Upper lobe of left lung (tissue), 6 donors: ENCODE results near the gene NOTCH3. TPM values are rescaled to one million over a fixed set of nuclear protein-coding genes. Genes with fewer than 3 reads are reported as not detected.

Experiments used
- ATAC-seq, 2 donors: fragments of 200-7000 bp; cut with Tn5 transposase; one replicate each; pipeline ENCODE4 v1.9.1; 2022; ENCODE audit warnings: mild to moderate bottlenecking in 2 of 2, moderate library complexity in 2 of 2; ENCODE audit not compliant: low FRiP score in 2 of 2
- DNase-seq, 2 donors: peaks; one replicate each; pipeline ENCODE4 v3.0.0-alpha.2; 2019 to 2020
- H3K27ac ChIP-seq, 4 donors: fragments of 200-600 bp; sonication (generic); one replicate each; pipeline ENCODE4 v1.5.1; 2016 to 2019
- H3K27me3 ChIP-seq, 4 donors: fragments of 200-600 bp; sonication (generic); one replicate each; pipeline ENCODE4 v1.5.1; 2017 to 2019
- H3K36me3 ChIP-seq, 4 donors: fragments of 200-600 bp; sonication (generic); one replicate each; pipeline ENCODE4 v1.5.1; 2016 to 2019
- H3K4me1 ChIP-seq, 4 donors: fragments of 200-600 bp; sonication (generic); one replicate each; pipeline ENCODE4 v1.5.1; 2018 to 2019
- H3K4me3 ChIP-seq, 4 donors: fragments of 200-600 bp; sonication (generic); one replicate each; pipeline ENCODE4 v1.5.1; 2017 to 2019; ENCODE audit warnings: mild to moderate bottlenecking in 2 of 4, moderate library complexity in 1 of 4
- H3K9me3 ChIP-seq, 4 donors: fragments of 200-600 bp; sonication (generic); one replicate each; pipeline ENCODE4 v1.5.1; 2018 to 2019
- CTCF ChIP-seq, 6 experiments: fragments of 450-650 bp in 4 of 6; fragments of 200-600 bp in 2 of 6; sonication (generic) in 2 of 6; IDR thresholded peaks; one replicate each; pipeline ENCODE4 v1.5.1; 2016 to 2019; ENCODE audit warnings: antibody characterized with exemption in 6 of 6
- EP300 ChIP-seq, 4 donors: sonication (generic); formaldehyde crosslinking; IDR thresholded peaks; one replicate each; pipeline ENCODE4 v1.5.1; 2017; ENCODE audit warnings: antibody characterized with exemption in 4 of 4, control low read depth in 2 of 4
- POLR2A ChIP-seq, 4 donors: fragments of 450-650 bp; IDR thresholded peaks; one replicate each; pipeline ENCODE4 v1.5.1; 2016 to 2017; ENCODE audit warnings: antibody characterized with exemption in 4 of 4, mild to moderate bottlenecking in 2 of 4
- POLR2AphosphoS5 ChIP-seq, 2 donors: sonication (generic); formaldehyde crosslinking; IDR thresholded peaks; one replicate each; pipeline ENCODE4 v1.5.1; 2017; ENCODE audit warnings: antibody characterized with exemption in 2 of 2
- WGBS, 2 donors: methylation state at CpG; one replicate each; pipeline ENCODE4 v1.1.5; 2017 to 2018; 5-methylcytosine and 5-hydroxymethylcytosine counted together
- total RNA-seq, 6 donors: library from RNA; depleted of rRNA in 4 of 6; stranded (reverse); fragments of >200 nt in 4 of 6; gene quantifications; one replicate each; pipeline versions ENCODE4 v1.1.0 to v1.2.1, GENCODE V29; 2016 to 2021
- donor health status: DM: no; HTN: no; CAD: no; lungs with moderate emphysema.
- donor health status: DM: no; HTN: yes; CAD: no; lungs with severe emphysema.

NOTCH3 gene
- total RNA-seq, 6 donors from 2014 or later: 23.9 to 56.6 (median 43.1) TPM

GRCh38 chr19:15115762-15116615 lies 84.8 kb downstream of the NOTCH3 start:
- WGBS, 2 donors: 84 to 93% methylated on average over 8 to 23 of the region's 23 CpGs
- TF ChIP-seq POLR2AphosphoS5 (IDR thresholded peaks at IDR 0.05) (no peak), EP300 (IDR thresholded peaks at IDR 0.05) (no peak), POLR2A (IDR thresholded peaks at IDR 0.05) (no peak), CTCF (IDR thresholded peaks at IDR 0.05) (no peak)
- no peaks in the 10 kb centered on the region for H3K27me3 ChIP-seq
- H3K4me1 ChIP-seq: peaks cover 0 to 8% (median 1%) of the 10 kb centered on the region in 4 donors
- no peaks in the 10 kb centered on the region for H3K9me3 ChIP-seq
- peaks cover 13 to 99% (median 88%) of the 10 kb centered on the region in 4 donors for H3K36me3 ChIP-seq
- H3K4me3 ChIP-seq: no peak overlapping the region
- H3K27ac ChIP-seq: peak overlapping the region; percentile 7 to 54 (median 44)
- DNase-seq (no peak), ATAC-seq (no peak)

- no peak for ATAC-seq
- no peak for DNase-seq
- Histone ChIP-seq H3K36me3 (peaks cover 13 to 99% (median 87%) of the 10 kb centered on the region in 4 donors), H3K27me3 (no peaks in the 10 kb centered on the region), H3K4me3 (no peak overlapping the region), H3K9me3 (no peaks in the 10 kb centered on the region), H3K27ac (peak overlapping the region; percentile 7 to 54 (median 44)), H3K4me1 (peaks cover 0 to 8% (median 1%) of the 10 kb centered on the region in 4 donors)
- whole genome bisulfite sequencing, 2 donors: 52 to 73% methylated on average over 3 to 13 of the region's 13 CpGs
- no peak for TF ChIP-seq POLR2A (IDR thresholded peaks at IDR 0.05)
- TF ChIP-seq POLR2AphosphoS5 (IDR thresholded peaks at IDR 0.05): no peak
- TF ChIP-seq EP300 (IDR thresholded peaks at IDR 0.05): no peak
- TF ChIP-seq CTCF (IDR thresholded peaks at IDR 0.05): no peak
These were observed 85.7 kb downstream of the NOTCH3 start for GRCh38 chr19:15115080-15115479.

- Histone ChIP-seq H3K4me3 (no peak overlapping the region), H3K4me1 (peaks cover 0 to 8% (median 2%) of the 10 kb centered on the region in 4 donors), H3K27ac (peak overlapping the region in 1 of 4 donors; percentile 53), H3K27me3 (no peaks in the 10 kb centered on the region), H3K36me3 (peaks cover 9 to 99% (median 88%) of the 10 kb centered on the region in 4 donors), H3K9me3 (no peaks in the 10 kb centered on the region)
- ATAC-seq: no peak
- no peak for DNase-seq
- WGBS, 2 donors: 79 to 85% methylated on average over 7 of the region's 7 CpGs
- TF ChIP-seq CTCF (IDR thresholded peaks at IDR 0.05) (no peak), POLR2AphosphoS5 (IDR thresholded peaks at IDR 0.05) (no peak), POLR2A (IDR thresholded peaks at IDR 0.05) (no peak), EP300 (IDR thresholded peaks at IDR 0.05) (no peak)
These were observed 86.6 kb downstream of the NOTCH3 start for GRCh38 chr19:15114153-15114540.

- Histone ChIP-seq H3K9me3 (no peaks in the 10 kb centered on the region), H3K4me3 (no peak overlapping the region), H3K36me3 (peaks cover 9 to 97% (median 83%) of the 10 kb centered on the region in 4 donors), H3K27me3 (no peaks in the 10 kb centered on the region), H3K27ac (no peak overlapping the region), H3K4me1 (peaks cover 3 to 11% (median 9%) of the 10 kb centered on the region in 4 donors)
- WGBS, 2 donors: 93 to 96% methylated on average over 55 to 57 of the region's 58 CpGs
- ATAC-seq (no peak), DNase-seq (peak in 1 of 2 donors; percentile 84)
- TF ChIP-seq POLR2A (IDR thresholded peaks at IDR 0.05) (no peak), CTCF (IDR thresholded peaks at IDR 0.05) (no peak), EP300 (IDR thresholded peaks at IDR 0.05) (no peak), POLR2AphosphoS5 (IDR thresholded peaks at IDR 0.05) (no peak)
These were observed 87.3 kb downstream of the NOTCH3 start for GRCh38 chr19:15113245-15114152.
